ENCODE results near the gene TLL1. TPM values are rescaled to one million over a fixed set of nuclear protein-coding genes. Genes with fewer than 3 reads are reported as not detected.

The TLL1 gene
- total RNA-seq, 4 donors from 2014 or later = 5.6 to 10.9 (median 8.6) TPM

DNA sequence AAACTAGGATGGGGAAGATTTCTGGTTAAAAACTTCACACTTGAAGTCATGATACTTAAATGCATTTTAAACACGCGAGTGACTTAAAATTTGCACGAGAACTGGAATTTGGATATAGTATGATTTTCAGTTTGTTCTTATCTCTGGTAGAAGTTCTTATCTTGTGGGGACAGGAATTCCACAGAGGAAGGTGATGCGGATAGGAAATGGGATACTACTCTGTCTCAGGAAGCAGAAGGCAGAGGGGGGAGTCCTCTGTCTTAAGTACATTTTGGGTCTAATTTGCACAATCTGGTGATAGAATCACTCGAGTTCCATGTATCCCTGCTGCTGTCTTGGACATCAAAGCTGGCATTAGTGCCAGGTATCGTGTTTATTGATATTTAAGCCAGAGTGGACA lies 53.3 kb downstream of the TLL1 start:
- Histone ChIP-seq H3K4me3 (no peak overlapping the region), H3K36me3 (no peaks in the 10 kb centered on the region), H3K9me3 (no peaks in the 10 kb centered on the region), H3K27ac (replicated peaks in 1 of 4) (no peak overlapping the region), H3K27me3 (no peaks in the 10 kb centered on the region), H3K4me1 (peaks cover 0 to 17% (median 6%) of the 10 kb centered on the region in 4 donors)
- WGBS = 77% methylated on average over 6 of the region's 6 CpGs
- intact Hi-C loops (cut with DNase I) = no loop called here
- TF ChIP-seq EP300 (IDR thresholded peaks at IDR 0.05) = no peak
- TF ChIP-seq POLR2A (IDR thresholded peaks at IDR 0.05; ENCODE audit: low read depth) = no peak
- no peak for TF ChIP-seq POLR2AphosphoS5 (IDR thresholded peaks at IDR 0.05)
- TF ChIP-seq, protein P1, sequence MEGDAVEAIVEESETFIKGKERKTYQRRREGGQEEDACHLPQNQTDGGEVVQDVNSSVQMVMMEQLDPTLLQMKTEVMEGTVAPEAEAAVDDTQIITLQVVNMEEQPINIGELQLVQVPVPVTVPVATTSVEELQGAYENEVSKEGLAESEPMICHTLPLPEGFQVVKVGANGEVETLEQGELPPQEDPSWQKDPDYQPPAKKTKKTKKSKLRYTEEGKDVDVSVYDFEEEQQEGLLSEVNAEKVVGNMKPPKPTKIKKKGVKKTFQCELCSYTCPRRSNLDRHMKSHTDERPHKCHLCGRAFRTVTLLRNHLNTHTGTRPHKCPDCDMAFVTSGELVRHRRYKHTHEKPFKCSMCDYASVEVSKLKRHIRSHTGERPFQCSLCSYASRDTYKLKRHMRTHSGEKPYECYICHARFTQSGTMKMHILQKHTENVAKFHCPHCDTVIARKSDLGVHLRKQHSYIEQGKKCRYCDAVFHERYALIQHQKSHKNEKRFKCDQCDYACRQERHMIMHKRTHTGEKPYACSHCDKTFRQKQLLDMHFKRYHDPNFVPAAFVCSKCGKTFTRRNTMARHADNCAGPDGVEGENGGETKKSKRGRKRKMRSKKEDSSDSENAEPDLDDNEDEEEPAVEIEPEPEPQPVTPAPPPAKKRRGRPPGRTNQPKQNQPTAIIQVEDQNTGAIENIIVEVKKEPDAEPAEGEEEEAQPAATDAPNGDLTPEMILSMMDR (IDR thresholded peaks at IDR 0.05) = no peak
- DNase-seq (ENCODE audit: extremely low spot score) = no peak

- DNase-seq (ENCODE audit: extremely low spot score) = no peak
- Histone ChIP-seq H3K27me3 (no peaks in the 10 kb centered on the region), H3K4me1 (peaks cover 0 to 7% (median 2%) of the 10 kb centered on the region in 4 donors), H3K4me3 (no peak overlapping the region), H3K27ac (replicated peaks in 1 of 4) (no peak overlapping the region), H3K9me3 (no peaks in the 10 kb centered on the region), H3K36me3 (no peaks in the 10 kb centered on the region)
- intact Hi-C loops (cut with DNase I) = no loop called here
- WGBS = 70% methylated on average over 3 of the region's 3 CpGs
- no peak for TF ChIP-seq POLR2A (IDR thresholded peaks at IDR 0.05; ENCODE audit: low read depth)
Measured at GRCh38 chr4:165927366-165927765, 54.3 kb downstream of the TLL1 start.

DNA sequence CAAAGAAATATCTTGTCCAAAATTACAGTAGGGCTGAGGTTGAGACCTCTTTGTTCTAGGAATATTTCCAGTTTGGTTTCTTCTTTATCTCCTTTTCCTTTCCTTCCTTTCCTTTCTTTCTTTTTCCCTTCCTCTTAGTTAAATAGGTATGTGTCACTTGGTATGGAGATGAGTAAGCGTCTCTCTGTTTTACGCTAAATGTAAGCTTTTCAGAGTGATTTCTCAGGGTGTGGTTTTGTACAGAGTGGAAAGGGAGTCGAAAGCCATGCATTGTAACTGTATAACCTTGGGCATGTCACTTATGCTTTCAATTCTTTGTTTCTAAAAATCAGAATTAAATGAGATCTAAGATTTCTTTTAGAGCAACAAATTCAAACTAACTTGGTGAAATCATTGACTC lies 54.8 kb downstream of the TLL1 start:
- intact Hi-C loops (cut with DNase I) = no loop called here
- Histone ChIP-seq H3K4me1 (peaks cover 0 to 2% (median under 1%) of the 10 kb centered on the region in 4 donors), H3K27me3 (no peaks in the 10 kb centered on the region), H3K36me3 (no peaks in the 10 kb centered on the region), H3K27ac (replicated peaks in 1 of 4) (no peak overlapping the region), H3K4me3 (no peak overlapping the region), H3K9me3 (no peaks in the 10 kb centered on the region)
- 95% methylated on average over 3 of the region's 3 CpGs for WGBS
- TF ChIP-seq, protein P1 (IDR thresholded peaks at IDR 0.05) = no peak
- TF ChIP-seq POLR2A (IDR thresholded peaks at IDR 0.05; ENCODE audit: low read depth) (no peak), EP300 (IDR thresholded peaks at IDR 0.05) (no peak), POLR2AphosphoS5 (IDR thresholded peaks at IDR 0.05) (no peak)
- no peak for DNase-seq (ENCODE audit: extremely low spot score)

DNA sequence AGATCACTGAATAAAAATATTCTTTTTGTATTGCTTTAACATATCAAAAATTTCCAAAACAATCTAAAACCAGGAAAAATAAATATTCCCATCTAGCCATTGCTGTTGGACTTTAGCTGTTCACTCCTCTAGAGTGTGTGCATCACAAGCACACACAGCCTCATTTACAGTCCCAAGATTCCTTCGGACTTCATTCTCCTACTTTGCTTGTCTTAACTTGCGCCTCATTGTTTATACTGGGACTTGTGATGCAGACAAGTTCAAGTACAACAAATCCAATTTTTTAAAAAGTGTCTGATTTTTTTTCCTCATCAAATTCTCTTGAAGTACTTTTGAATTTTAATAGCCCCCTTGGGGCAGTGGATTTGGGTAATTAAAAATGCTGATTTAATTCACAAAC lies 55.6 kb downstream of the TLL1 start:
- Histone ChIP-seq H3K36me3 (no peaks in the 10 kb centered on the region), H3K4me1 (no peaks in the 10 kb centered on the region)
- WGBS = 70% methylated on average over 2 of the region's 2 CpGs

GRCh38 chr4:165929662-165930061 lies 56.6 kb downstream of the TLL1 start:
- no peak for TF ChIP-seq EP300 (IDR thresholded peaks at IDR 0.05)
- TF ChIP-seq, protein P1 (IDR thresholded peaks at IDR 0.05) = no peak
- TF ChIP-seq POLR2A (IDR thresholded peaks at IDR 0.05; ENCODE audit: low read depth) = no peak
- TF ChIP-seq POLR2AphosphoS5 (IDR thresholded peaks at IDR 0.05) = no peak
- Histone ChIP-seq H3K4me1 (no peaks in the 10 kb centered on the region), H3K27ac (replicated peaks in 1 of 4) (no peak overlapping the region), H3K9me3 (no peaks in the 10 kb centered on the region), H3K36me3 (no peaks in the 10 kb centered on the region), H3K27me3 (no peaks in the 10 kb centered on the region), H3K4me3 (no peak overlapping the region)
- no peak for DNase-seq (ENCODE audit: extremely low spot score)
- intact Hi-C loops (cut with DNase I) = no loop called here
- 66% methylated on average over 2 of the region's 2 CpGs for WGBS

More for the DNA sequence above, 55.6 kb downstream of the TLL1 start:
- Histone ChIP-seq H3K27ac (replicated peaks in 1 of 4) (no peak overlapping the region), H3K4me3 (no peak overlapping the region), H3K9me3 (no peaks in the 10 kb centered on the region), H3K27me3 (no peaks in the 10 kb centered on the region)
- DNase-seq (ENCODE audit: extremely low spot score) = no peak
- TF ChIP-seq POLR2A (IDR thresholded peaks at IDR 0.05; ENCODE audit: low read depth) (no peak), POLR2AphosphoS5 (IDR thresholded peaks at IDR 0.05) (no peak), EP300 (IDR thresholded peaks at IDR 0.05) (no peak)
- TF ChIP-seq, protein P1 (IDR thresholded peaks at IDR 0.05) = no peak
- intact Hi-C loops (cut with DNase I) = no loop called here

Data from esophagus muscularis mucosa (tissue), 4 donors.